SW480 (cell line): ENCODE results near the gene AIFM1.

ENCODE experiments used
- DNase-seq: peaks from one replicate; pipeline ENCODE4 v3.0.0-alpha.2; 2016; ENCODE audit warnings: low spot score

Gene AIFM1

DNA sequence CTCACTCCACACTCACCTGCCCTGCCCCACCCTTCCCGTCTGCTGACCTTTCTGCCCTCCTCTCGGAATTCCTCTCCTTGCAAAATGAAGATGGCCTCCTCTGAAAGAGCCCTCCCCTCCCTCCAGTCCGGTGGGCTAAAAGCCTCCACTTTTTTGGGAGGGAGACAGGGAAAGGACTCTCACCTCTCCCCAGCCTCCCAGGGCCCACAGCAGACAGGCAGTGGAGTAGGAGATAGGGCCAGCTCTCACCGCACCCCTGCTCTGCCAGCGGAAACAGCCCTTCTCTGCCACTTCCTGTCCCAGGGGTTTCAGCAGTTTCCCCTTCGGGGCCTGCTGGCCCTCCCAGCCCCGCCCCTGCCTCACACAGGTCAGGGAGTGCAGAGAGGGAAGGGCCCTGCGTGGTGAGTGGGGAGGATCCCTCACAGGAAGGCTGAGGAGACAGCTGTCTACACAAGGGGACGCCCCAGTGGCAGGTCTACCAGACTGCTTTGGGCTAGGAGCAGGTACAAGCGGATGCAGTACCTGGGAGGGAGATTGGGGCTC, 73.6 kb downstream of the AIFM1 start:
- peak; percentile 66 for DNase-seq

DNA sequence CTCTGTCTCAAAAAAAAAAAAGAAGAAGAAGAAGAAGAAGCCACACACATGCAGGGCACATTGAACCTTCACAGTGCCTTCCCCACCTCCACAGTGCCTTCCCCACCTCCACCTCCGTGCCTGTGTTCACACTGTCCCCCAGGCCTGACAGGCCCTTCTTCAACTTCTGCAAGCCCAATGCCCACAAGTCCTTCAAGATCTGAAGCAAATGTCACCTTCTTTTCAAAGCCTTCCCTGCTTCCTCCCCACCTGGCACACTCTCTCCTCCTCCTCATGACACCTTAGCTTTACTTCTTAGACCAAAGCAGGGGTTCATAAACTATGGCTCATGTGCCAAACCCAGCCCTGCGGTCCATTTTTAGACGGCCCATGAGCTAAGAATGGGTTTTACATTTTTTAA, 75.3 kb downstream of the AIFM1 start:
- DNase-seq: no peak

DNA sequence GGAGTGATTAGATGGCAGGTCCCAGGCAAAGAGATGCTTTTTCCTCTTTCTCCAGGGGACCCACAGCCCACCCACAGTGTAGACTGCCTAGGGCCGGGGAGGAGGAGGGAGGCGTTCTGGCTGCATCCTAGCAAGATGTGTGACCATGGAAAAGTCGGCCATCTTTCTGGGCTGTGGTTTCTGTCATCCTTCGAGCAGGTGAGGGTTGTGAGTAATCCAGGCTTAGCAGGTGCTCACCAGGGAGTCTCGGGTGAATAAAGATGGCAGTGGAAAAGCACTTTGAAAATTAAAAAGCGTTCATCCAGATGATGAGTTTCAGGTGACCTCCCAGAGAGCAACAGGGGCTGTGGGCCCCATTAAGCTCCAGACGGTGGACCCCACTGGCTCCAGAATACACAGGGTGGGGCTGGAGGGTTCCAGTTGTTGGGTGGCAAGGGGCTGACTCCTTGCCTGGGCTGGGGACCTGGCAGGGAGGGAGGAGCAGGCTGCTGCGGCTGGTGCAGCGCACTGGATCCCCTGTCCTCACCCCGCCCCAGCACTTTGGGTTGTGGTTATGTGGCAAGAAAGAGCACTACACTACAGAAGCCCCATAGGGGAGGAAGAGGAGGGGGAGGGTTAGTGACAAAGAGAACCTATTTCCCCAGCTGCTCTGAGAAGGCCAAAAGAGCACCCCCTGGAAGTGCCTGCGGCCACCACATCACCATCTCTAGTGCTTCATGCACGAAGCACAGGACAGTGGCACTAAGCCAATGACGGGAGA, 79.0 kb downstream of the AIFM1 start:
- DNase-seq: no peak

GRCh38 chrX:130085551-130086446, 79.8 kb downstream of the AIFM1 start:
- DNase-seq: no peak

DNA sequence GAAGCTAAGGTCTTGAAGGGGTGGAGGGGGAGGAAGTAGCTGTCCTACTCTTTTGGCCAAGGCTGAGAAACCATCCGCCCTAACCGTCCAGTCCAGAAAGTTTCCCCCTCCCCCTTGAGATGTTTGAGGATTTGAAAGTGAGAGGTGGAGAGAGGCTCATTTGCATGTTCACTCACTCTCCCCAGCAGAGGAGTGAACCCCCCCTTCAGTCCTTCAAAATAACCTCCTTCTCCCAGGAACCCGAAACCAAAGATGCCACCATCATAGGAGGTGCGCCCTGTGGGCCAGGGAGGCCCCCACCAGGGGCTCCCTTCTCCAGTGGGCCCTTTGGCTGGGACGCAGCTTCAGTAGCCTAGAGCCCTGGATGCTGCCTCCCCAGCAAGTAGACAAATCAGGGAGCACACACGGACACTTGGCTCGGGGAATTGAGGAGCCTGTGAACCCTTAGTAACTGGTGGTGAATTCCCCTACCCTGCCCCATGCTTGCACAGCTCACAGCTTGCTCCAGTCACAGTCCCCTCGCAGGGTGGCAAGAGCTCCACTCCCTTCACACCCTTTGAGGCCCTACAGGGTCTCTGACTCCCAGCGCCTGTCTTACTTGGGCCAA, 80.9 kb downstream of the AIFM1 start:
- no peak for DNase-seq

GRCh38 chrX:130083656-130084382, 81.8 kb downstream of the AIFM1 start:
- DNase-seq: no peak

DNA sequence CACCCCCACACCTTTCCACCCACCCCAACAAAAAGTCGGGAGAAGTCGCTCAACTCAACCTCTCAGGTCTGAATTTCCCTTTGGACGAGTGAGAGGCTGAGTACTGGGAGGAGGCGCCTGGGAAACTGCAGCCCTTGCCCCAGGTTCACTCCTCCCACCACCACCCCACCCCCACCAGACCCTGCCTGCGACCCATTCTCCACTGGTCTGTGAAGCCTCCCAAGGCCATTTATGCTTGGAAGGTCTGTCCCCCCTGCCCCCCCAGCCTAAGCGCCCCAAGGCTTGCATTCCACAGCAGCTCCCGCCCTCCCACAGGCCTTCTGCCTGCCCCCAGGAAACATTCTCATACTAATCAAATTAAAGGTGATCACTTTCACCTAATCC, 82.5 kb downstream of the AIFM1 start:
- no peak for DNase-seq

DNA sequence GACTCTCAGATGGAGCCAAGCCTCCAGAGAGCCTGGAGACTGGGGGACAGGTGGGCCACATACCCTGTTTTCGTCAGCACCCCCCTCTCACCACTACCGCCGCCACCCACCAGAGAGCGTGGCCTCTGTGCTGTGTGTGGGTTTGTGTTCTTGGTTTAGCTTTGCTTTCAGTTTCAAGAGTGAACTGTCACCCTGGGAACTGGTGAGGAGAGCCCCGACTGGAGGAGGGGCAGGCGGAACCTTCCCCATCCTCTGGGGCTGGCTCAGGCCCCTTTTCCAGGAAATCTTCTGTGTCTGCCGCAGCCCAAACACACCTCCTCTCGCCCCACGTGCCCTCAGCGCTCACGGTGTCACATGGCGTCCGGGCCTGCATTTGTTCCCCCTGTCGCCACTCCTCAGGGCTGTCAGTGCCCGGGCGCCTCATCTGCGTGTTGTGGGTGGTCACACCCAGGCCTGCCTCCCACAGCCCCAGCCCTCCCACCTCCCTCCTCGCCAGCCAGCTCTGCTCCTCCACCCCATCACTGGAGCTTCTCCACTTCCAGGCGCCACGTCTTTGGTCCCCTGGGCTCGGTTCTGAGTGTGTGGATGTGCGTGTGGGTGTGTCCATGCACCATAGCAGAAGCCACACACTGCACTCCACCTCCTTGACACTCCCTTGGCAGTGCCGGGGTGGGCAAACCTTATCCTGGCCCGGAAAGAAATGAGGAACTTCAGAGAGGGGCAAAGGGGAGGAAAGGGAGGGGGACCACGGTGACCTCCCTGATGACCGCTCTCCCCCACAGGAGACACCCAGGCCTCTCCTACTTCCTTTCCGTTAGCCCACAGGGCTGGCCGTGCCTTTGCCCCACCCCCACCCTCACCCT, 83.2 kb downstream of the AIFM1 start:
- no peak for DNase-seq

- no peak for DNase-seq
Observed at GRCh38 chrX:130081421-130082045, 84.1 kb downstream of the AIFM1 start.

GRCh38 chrX:130080791-130081367, 84.8 kb downstream of the AIFM1 start:
- no peak for DNase-seq

DNA sequence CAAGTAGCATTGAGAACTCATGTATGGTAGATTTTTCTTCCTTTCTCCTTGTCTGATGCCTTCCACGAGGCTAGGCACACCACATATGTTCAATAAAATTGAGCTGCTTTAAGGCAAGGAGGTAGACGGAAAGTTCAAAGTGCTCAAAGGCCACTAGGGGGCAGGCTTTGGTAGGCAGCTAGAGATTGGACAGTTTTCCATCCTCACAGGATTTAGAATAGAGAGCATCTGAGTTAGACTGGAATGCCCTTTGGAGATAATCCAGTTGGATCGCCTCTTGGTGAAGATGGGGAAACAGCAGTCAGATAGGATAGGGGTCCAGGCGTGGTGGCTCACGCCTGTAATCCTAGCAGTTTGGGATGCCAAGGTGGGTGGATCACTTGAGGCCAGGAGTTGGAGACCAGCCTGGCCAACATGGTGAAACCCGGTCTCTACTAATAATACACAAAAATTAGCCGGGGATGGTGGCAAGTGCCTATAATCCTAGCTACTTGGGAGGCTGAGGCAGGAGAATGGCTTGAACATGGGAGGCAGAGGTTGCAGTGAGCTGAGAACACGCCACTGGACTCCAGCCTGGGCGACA, 85.7 kb downstream of the AIFM1 start:
- DNase-seq: peak; percentile 56
